GM19397 (cell line): ENCODE measurements around the gene CCL22.

Source experiments
- ATAC-seq: cut with Tn5 transposase; IDR thresholded peaks from one replicate; pipeline ENCODE4 v1.9.1; 2021; ENCODE audit warnings: mild to moderate bottlenecking, moderate library complexity; ENCODE audit not compliant: unreplicated experiment

The CCL22 gene

DNA sequence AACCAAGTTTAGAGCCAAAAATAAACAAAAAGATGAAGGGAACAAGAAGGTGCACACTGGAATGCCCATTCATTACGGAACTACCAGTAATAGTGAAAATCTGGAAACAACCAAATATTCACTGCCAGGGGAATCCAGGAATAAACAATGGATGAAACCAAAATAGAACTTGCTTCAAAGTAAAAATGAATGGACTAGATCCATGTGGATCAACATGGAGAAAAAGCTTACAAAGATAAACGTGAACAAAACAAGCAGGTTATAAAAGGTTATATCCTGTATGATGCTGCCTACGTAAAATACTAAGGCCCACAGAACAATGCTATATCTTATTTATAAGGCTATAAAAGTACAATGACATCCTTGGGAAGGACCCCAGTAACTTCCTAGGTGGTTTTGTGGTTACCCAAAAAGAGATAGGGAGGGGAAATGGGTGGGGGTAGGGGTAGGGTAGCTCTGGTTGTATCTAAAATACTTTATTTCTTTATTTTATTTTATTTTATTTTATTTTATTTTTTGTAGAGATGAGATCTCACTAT is 12.8 kb upstream of the CCL22 start:
- ATAC-seq: no peak

DNA sequence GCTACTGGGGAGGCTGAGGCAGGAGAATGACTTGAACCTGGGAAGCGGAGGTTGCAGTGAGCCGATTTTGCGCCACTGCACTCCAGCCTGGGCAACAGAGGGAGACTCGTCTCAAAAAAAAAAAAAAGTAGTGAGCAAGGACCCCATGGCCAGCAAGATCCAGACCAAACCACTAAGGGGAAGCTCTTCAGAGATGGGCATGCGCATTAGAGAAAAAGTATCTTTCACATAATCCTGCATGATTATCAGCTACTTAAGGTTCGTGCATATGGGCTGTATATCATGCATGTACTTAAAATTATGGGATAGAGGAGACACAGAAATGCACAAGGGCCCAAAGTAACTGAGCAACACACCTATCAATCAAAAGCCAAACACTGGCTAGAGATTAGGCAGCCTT is 10.7 kb upstream of the CCL22 start:
- ATAC-seq: no peak

DNA sequence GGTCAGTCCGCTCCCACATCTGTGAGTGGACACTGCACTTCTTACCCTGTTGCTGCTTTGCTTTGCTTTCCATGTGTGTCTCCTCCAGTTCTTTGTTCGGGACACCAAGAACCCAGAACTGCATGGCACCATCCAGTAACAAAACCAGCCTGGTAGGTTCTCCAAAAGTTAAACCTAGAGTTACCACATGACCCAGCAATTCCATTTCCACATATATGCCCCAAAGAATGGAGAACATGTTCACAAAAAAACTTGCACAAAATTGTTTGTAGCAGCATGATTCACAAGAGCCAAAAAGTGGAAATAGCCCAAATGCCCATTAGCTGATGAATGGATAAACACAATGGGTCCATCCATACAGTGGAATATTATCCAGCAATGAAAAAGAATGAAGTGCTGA is 10.3 kb upstream of the CCL22 start:
- no peak for ATAC-seq

DNA sequence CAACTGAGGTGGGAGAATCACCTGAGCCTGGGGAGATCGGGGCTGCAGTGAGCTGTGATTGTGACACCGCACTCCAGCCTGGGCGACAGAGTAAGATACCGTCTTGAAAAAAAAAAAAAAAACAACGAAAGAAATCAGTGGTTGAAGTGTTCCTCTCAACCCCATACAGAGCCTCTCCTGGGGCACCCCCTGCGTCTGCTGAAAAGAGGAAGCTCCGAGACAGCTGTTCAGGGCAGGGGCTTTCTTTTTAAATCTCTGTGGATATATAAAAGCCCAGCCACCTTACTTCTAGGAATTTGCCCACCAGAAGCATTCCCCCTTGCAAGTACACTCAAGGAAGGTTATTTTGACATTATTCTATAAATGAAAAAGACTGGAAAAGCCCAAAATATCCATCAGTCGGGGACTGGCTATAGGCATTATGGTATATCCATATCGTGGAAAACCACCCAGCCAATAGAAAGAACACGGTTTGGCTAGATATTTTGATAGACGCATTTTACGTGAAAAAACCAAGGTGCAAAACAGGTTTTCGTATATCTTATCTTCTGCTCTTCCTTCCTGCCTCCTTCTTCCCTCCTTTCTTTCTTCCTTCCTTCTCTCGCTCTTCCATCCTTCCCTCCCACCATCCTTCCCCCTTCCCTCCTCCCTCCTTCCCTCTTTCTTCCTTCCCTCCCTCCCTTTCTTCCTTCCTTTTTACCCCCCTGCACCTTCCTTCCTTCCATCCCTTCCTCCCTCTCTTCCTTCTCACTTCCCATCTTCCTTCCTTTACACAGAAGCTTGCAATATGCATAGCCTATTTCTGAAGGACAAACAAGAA is 9.2 kb upstream of the CCL22 start:
- peak; percentile 80 for ATAC-seq

DNA sequence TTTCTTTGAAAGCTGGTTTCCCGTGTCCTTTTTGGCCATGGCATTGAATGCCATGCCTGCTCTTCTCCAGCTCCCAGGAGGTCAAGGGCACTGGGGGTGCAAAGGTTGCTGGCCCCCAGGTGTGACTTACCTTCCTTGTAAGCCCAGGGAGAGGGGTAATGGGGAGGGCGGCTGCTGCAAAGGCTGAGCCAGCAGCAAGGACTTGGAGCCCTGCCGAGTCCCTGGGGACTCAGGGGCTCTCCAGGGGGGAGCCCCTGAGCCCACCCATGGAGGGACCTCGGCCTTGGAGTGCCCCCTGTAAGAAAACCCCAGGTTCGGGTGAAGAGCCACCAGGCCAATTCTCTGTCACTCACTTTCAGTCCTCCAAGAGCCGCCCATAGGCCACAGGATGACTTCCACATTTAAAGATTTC is 5.9 kb upstream of the CCL22 start:
- no peak for ATAC-seq

DNA sequence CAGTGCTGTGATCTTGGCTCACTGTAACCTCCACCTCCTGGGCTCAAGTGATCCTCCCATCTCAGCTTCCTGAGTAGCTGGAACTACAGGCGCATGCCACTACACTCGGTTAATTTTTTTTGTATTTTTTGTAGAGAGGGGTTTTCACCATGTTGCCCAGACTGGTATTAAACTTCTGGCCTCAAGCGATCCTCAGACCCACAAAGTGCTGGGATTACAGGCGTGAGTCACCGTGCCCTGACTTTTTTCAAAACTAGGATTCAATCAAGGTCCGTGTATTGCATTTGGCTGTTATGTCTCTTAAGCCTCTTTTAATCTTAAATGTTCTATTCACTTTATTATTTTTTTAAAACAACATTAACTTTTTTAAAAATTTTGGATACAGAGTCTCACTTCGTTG is 4.3 kb upstream of the CCL22 start:
- ATAC-seq: no peak

DNA sequence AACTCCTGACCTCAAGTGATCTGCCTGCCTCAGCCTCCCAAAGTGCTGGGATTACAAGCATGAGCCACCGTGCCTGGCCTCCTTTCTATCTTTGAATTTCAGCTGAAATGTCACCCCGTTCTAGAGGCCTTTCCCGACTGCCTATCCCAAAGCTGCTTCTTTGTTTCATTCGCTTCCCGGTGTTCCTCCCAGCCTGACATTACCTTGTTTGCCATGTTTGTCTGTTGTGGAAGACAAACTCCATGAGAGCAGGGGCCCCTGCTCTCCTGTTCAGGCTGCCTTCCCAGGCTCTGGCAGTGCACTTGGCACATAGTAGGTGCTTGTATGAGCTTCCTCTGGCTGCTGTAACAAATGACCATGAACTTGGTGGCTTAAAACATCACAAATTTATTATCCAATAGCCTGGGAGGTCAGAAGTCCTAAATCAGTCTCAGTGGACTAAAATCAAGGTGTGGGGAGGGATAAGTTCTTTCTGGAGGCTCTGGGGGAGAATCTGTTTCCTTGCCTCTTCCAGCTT is 2.6 kb upstream of the CCL22 start:
- no peak for ATAC-seq

DNA sequence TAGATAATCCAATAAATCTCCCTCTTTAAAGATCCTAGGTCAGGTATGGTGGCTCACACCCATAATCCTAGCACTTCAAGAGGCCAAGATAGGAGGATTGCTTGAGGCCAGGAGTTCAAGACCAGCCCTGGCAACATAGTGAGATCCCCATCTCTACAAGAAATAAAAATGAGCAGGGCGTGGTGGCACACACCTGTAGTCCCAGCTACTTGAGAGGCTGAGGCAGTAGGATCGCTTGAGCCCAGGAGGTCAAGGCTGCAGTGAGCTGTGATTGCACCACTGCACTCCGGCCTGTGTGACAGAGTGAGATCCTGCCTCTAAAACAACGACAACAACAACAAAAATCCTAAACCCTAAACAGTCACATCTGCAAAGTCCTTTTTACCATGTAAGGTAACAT is 2.0 kb upstream of the CCL22 start:
- no peak for ATAC-seq

DNA sequence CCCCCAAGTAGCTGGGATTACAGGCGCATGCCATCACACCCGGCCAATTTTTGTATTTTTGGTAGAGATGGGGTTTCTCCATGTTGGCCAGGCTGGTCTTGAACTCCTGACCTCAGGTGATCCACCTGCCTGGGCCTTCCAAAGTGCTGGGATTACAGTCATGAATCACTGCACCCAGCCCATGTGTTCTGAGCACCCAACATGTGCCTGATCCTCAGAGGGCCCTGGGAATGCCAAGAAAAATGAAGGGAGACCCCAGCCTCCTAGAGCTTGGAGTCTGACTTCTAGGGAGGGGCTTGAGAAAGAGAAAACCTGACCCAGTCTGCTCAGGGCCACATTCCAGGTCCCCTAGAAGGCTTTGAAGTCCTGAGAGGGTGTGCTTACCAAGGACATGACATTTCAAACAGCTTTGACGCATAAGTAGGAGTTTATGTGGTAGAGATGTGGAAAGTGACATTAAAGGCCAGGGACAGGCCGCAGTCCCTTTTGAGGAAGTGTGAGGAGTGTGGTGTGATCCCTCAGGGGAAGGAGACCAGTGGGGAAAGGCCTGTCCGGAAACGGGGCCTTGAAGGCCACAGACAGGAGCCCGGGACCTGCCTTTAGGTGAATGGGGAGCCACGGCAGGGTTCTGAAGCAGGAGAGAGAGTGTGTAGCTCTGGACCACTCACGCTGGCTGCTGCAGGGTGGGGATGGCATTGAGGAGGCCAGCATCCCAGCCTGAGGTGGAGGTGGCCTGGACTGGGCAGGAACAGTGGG is 1.1 kb upstream of the CCL22 start:
- ATAC-seq: no peak

DNA sequence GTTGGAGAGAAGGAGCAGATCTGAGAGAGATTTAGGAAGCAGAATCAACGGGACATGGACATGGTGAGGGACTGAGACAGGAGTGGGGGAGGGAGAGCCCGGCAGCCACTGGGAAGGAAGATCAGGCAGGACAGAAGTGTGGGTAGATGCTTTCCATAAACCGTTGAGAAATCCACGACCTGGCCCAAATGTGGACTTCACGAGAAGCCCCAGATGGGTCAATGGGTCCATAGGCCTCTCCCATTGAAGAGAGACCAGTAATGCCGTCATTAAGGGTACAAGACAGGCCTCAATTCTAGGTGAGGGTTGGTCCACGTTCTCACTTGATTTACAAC is 530 bp upstream of the CCL22 start:
- ATAC-seq: no peak

DNA sequence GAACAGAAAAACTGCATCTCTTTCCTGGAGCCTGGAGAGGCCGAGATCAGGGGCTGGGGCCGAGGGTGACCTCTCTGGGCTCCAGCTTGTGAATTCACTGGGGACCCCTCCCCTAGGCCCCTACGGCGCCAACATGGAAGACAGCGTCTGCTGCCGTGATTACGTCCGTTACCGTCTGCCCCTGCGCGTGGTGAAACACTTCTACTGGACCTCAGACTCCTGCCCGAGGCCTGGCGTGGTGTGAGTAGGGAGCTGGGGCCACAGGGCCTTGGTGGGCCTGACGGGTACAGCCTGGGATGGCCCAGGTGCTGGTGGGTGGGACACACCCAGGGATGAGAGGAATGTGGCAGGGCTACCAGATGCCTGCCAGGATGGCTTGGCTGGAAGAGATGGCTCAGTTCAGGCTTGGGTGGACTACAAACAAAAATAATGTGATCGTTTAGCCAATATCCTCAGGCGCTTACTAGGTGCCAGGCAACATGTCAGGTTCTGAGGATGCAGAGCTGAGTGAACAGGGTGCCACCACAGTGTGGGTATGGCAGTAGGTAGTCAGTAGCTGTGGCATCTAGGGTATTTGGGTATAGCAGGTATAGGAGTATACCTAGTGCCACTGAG is 1.8 kb downstream of the CCL22 start:
- no peak for ATAC-seq

DNA sequence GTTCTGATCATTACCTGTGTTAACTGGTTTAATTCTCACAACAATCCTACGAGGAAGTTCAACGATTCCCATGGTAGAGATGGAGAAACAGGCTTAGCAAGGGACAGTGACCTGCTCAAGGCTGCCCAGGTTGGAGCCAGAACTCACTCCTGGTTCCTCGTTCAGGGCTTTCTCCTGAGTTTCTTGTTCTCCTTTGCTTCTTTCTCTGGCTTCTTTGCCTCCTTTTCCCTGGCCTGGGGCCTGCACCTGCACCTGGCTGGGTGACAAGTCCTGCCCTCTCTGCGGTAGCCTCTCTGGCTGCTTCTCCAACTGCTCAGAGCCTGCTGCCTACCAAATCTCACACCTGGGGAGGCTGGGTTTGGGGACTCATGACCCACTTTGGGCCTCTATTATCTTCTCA is 2.8 kb downstream of the CCL22 start:
- no peak for ATAC-seq

DNA sequence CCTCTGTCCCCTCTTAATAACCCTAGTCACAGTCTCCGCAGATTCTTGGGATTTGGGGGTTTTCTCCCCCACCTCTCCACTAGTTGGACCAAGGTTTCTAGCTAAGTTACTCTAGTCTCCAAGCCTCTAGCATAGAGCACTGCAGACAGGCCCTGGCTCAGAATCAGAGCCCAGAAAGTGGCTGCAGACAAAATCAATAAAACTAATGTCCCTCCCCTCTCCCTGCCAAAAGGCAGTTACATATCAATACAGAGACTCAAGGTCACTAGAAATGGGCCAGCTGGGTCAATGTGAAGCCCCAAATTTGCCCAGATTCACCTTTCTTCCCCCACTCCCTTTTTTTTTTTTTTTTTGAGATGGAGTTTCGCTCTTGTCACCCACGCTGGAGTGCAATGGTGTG is 5.6 kb downstream of the CCL22 start:
- ATAC-seq: no peak

DNA sequence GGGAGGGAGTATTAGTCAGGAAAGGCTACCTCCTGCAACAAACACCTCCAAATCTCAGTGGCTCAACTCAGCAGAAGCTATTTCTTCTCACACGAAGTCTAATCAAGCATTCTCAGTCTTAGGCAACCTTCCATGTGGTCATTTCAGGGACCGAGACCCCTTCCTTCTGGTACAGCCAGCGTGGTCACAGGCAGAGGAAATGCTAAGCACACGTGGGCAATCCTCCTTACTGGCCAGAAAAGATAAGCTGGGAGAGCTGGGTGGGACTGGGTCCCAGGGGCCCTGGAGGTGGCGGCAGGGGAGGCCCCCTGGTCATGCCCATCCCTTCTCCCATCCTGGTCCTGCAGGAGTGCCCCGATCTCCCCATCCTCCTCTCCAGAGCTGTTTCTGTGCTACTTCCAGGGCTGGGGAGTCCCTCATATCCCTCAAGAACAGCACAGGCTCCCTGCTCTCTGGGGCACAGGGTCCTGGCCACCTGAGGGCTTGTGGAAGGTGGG is 8.0 kb downstream of the CCL22 start:
- ATAC-seq: no peak

DNA sequence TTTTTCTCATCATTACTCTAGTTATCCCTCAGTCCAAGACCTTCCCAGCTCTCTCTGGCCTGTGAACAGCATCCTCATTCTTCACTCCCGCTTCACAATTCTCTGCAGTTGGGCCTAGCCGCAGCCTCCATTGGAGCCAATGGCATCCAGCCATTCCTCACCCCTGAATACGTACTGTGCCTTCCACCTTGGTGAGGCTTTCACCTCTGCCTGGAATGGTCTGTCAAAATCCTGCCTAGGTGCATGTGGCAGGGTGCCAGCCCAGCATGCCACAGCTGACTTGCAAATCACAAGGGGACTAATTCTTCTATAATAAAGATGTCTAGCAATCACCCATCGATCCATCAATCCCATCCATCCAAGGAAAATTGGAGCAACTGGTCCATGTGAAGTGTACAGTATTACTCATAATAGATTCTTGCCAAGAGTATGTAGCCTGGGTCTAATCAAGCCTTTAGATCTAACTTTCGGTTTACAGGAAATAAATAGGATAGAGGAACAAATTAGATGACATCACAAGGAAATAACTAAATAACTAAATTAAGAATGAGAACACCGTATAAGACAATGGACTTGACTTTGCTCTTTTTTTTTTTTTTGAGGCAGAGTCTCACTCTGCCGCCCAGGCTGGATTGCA is 8.7 kb downstream of the CCL22 start:
- ATAC-seq: no peak

DNA sequence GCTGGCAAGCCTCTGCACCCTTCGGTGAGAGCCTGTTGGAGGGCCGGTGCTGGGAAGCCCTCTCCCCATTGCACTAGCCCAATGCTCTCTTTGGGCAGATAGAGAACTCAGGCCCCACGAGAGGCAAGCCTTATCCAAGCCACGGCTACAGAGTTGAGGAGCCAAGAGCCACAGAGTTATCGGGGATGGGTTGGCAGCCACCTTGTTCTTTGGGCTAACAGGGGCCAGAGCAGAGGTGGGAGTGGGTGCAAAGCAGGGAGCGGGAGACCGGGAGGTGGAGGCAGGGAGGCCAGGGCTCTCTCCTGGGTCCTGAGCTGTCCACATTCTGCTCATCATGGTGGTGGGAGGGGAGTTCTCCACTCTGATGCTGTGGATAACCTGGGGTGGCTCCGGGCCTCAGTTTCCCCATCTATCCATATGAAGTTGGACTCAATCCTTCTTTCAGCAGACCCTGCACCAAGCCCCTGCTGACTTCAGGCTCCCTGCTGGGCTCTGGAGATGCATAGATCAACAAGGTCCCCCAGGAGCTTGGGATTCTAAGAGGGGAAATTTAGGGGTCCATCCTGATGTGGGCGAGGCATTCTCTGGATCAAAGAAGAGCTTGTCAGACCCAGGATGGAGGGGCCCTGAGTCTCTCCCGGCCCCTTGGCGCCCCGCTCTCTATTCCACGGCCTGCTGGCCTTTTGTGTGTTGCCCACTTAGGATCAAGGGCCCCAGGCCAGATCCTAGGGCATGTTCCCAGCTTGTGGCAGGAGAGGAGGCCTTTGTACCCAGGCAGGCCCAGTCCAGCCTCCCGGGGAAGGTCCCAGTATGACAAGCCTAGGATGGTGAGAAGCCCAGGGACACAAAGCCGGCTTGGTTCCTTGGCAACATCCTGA is 13.2 kb downstream of the CCL22 start:
- no peak for ATAC-seq

DNA sequence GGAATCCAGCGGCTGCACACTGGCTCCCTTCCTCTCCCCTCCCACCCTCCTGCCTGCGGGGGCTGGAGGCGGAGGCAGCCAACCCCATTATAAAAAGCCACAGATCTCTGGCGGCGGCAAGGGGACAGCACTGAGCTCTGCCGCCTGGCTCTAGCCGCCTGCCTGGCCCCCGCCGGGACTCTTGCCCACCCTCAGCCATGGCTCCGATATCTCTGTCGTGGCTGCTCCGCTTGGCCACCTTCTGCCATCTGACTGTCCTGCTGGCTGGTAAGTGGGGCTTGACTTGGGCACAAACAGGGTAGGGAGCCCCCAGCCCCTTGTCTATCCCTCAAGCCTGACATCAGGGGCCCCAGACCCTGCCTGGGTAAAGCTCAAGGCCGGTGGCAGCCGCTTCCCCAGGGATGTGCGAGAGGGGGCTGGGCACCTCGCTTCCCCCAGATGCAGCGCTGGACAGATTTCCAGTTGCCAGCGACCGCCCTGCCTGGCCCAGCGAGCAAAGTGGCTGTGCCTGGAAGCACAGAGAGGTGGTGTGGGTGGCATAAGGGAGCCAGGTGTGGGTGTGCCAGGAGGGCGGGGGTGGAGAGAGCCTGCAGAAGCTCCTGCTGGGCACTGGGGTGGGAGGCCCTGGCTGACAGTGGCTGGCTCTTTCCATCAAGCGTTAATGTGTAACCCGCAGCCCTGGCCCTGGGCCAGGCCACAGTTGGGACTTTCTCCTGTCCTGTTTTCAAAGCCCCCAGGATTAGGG is 14.0 kb downstream of the CCL22 start, which contains the start of gene CX3CL1:
Gene CX3CL1, plus strand, starts transcription at position 119 of the 745 bp plus-strand sequence. Its CDS starts 79 bp downstream, at position 198.
- ATAC-seq: no peak

DNA sequence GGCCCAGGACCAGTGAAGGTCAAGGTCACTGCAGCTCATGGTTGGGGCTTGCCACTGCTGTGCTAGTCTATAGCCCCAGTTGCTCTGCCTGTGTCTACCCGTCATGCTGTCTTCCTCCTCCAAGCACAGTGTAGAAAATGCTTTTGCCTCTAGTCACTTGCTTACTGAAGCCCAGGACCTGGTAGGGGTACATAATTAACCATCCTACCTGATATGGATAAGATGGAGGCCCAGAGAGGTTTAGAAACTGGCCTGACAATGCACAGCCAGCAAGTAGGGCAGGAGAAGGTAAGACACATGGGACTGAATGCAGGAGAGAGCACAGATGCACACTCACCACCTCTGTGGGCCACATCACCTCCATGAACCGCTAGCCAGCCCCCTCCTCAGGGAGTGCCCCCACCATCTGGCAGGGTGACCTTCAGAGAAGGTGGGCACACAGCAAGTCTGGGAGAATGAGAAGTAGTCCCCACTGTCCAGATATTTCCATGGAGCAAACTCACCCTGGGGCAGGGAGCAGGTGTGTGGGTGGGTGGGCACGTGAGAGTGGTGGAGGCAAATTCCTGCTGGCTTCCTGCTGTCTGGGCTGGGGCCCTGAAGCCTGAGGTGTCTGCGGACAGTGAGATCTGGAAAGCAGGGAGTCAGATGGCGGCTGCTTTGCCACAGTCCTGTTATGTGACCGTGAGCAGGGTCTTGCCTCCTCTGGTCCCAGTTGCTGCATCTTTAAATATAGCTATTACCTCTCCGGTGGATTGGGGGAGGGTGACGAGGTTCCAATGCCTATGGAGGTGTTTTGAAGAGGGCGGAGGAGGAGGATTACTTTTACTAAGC is 14.7 kb downstream of the CCL22 start:
- ATAC-seq: no peak
